ENCODE results near the gene P2RY12.

GRCh38 chr3:151322511-151322910, 62.0 kb downstream of the P2RY12 start:
- TF ChIP-seq ZBTB44 (tag by site-specific recombination; IDR thresholded peaks at IDR 0.05), result no peak
- no peak for TF ChIP-seq CTCF (tag by site-specific recombination; IDR thresholded peaks at IDR 0.05)
- no peak for TF ChIP-seq BCL11A (tag by site-specific recombination; IDR thresholded peaks at IDR 0.05; ENCODE audit: low read depth)
- no peak for TF ChIP-seq ZNF521 (tag by site-specific recombination; IDR thresholded peaks at IDR 0.05)
- TF ChIP-seq ZNF600 (tag by site-specific recombination; IDR thresholded peaks at IDR 0.05), result no peak
- TF ChIP-seq ZBTB48 (tag by site-specific recombination; IDR thresholded peaks at IDR 0.05), result no peak
- TF ChIP-seq REST (tag by site-specific recombination; IDR thresholded peaks at IDR 0.05), result no peak

Data from HEK293 (cell line).